ENCODE measurements around the gene APBA2.
"Not testable (repeated sequence)": the region's sequence is repeated elsewhere in the genome, so short reads cannot be mapped to it uniquely, and the experiment has no call there.

Gene APBA2

GRCh38 chr15:29142129-29142747 lies 256.5 kb downstream of the APBA2 start:
- no peak for DNase-seq

GRCh38 chr15:29143293-29143692 lies 257.5 kb downstream of the APBA2 start:
- DNase-seq, result no peak

- no peak for DNase-seq
Measured at GRCh38 chr15:29143909-29144635, 258.3 kb downstream of the APBA2 start.

GRCh38 chr15:29149738-29150075 lies 263.9 kb downstream of the APBA2 start:
- DNase-seq, result no peak

- DNase-seq, result no peak
Measured at GRCh38 chr15:29150515-29151483, 265.0 kb downstream of the APBA2 start.

DNA sequence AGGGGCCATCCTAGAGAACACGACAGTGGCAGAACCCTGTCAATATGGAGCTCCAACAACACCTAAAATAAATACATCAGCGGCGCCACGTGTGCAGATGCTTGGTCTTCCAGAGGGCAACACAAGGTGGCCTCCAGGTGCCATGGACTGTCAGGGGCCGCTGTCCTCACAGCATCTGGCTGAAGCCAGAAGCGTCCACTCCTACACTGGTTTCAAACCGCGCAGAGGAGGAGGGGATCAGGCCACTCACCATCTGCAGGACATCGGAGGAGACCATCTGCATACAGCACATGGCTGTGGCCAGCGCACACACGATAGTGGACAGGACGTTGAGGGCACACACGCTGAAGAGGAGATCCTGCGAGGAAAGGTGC lies 265.7 kb downstream of the APBA2 start:
- no peak for DNase-seq

- DNase-seq, result no peak
Measured at GRCh38 chr15:29156521-29156920, 270.7 kb downstream of the APBA2 start.

DNA sequence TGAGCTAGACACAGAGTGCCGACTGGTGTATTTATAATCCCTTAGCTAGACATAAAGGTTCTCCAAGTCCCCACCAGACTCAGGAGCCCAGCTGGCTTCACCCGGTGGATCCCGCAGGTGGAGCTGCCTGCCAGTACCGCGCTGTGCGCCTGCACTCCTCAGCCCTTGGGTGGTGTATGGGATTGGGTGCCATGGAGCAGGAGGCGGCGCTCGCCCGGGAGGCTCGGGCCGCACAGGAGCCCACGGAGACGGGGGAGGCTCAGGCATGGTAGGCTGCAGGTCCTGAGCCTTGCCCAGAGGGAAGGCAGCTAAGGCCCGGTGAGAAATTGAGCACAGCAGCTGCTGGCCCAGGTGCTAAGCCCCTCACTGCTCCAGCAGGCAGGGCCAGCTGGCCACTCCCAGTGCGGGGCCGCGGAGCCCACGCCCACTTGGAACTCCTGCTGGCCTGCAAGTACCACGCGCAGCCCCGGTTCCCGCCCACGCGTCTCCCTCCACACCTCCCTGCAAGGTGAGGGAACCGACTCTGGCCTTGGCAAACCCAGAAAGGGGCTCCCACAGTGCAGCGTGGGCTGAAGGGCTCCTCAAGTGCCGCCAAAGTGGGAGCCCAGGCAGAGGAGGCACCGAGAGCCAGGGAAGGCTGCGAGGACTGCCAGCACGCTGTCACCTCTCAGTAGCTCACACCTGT lies 274.1 kb downstream of the APBA2 start:
- DNase-seq, result no peak

DNA sequence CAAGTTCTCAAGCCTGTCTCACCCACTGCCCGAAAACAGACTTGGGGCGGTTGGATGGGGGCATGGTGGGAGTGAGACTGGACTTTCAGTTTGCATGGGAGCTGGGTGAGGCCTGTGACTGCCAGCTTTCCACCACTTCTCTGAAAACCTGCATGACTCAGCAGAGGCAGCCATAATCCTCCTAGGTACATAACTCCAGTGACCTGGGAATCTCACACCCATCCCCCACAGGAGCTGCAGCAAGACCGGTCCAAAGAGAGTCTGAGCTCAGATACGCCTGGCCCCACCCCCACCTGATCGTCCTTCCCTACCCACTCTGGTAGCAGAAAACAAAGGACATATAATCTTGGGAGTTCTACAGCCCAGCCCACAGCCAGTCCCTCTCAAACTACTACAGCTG lies 276.6 kb downstream of the APBA2 start:
- no peak for DNase-seq

- not testable (repeated sequence) for DNase-seq
Measured at GRCh38 chr15:29167122-29167521, 281.3 kb downstream of the APBA2 start.
